RWPE1 (cell line): ENCODE data around the gene CDC123.
A peak's percentile ranks its signal among the peaks of the same experiment; 100 is the strongest.
"Not testable (repeated sequence)": the region's sequence is repeated elsewhere in the genome, so short reads cannot be mapped to it uniquely, and the experiment has no call there.

Source experiments
- CTCF ChIA-PET: fragments of 350-600 bp; sonication (Branson Sonifier 250); formaldehyde crosslinking; extraction: SDS; loops from one replicate; lab custom pipeline; 2021; lab: Yijun Ruan, JAX
- POLR2A ChIA-PET: fragments of 400-600 bp; formaldehyde crosslinking; extraction: SDS; loops from one replicate; lab custom pipeline; 2020; ENCODE audit warnings: antibody characterized with exemption; ENCODE audit not compliant: low non-redundant PET; lab: Yijun Ruan, JAX
- DNase-seq: peaks from one replicate; pipeline ENCODE4 v3.0.0; 2012; ENCODE audit warnings: low spot score
- H3K27ac ChIP-seq: fragments of 450-650 bp; 2 replicates; pipeline ENCODE4 v1.5.1; 2017
- CTCF ChIP-seq: fragments of 450-650 bp; conservative IDR thresholded peaks from 2 replicates; pipeline ENCODE4 v1.5.1; 2017; ENCODE audit warnings: low read depth, mild to moderate bottlenecking

CDC123 gene

DNA sequence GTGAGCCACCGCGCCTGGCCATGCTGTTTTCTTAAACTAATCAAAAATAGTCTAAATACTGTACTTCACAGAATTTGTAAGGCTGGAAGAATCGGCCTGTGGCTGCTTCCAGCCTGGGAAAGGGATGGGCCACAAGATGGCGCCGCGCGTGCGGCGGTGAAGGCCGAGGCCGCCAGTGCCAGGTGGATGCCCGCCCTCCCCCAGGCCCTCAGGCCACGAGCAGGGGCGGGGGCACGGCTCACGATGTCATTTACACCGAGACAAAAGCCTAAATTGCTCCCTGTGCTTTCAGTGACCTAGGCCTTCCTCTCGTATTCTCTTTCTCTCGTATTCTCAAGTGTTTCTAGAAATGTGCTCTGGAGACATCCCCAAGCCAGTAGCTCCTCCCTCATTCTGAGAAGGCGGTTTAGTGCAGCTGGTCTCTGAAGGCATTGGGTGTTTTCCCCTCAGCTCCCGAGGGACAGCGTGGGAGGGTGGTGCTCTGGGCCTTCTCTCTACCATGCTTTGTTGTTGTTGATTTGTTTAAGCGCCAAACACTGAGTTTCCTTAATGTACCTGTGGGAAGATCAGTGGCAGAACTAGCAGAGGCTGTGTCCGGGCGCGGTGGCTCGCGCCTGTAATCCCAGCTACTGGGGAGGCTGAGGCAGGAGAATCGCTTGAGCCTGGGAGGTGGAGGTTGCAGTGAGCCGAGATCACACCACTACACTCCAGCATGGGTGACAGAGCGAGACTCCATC is 68.4 kb downstream of the CDC123 start:
- POLR2A ChIA-PET: no interaction called here
- peak; percentile 93 for TF ChIP-seq CTCF
- CTCF ChIA-PET: interaction anchor here (0.6 to 3.2 kb wide), 17 partner anchors 9 to 638 kb away, joined by 3 to 19 read pairs (median 3); no protein-coding TSS in a partner anchor
- peak overlapping the region; percentile 61 for H3K27ac ChIP-seq
- DNase-seq: peak; percentile 69

- no peak for TF ChIP-seq CTCF
- ChIA-PET CTCF (no interaction called here), POLR2A (no interaction called here)
- no peak for DNase-seq
- no peak overlapping the region for H3K27ac ChIP-seq
These were observed 73.1 kb downstream of the CDC123 start for GRCh38 chr10:12269056-12269455.

- no peak for DNase-seq
- POLR2A ChIA-PET: no interaction called here
- TF ChIP-seq CTCF: no peak
- H3K27ac ChIP-seq: peak overlapping the region; percentile 76
- CTCF ChIA-PET: interaction anchor here (0.6 to 0.7 kb wide), 2 partner anchors 8 to 380 kb away, joined by 3 read pairs; no protein-coding TSS in a partner anchor
These were observed 75.2 kb downstream of the CDC123 start for GRCh38 chr10:12271210-12271540.

DNA sequence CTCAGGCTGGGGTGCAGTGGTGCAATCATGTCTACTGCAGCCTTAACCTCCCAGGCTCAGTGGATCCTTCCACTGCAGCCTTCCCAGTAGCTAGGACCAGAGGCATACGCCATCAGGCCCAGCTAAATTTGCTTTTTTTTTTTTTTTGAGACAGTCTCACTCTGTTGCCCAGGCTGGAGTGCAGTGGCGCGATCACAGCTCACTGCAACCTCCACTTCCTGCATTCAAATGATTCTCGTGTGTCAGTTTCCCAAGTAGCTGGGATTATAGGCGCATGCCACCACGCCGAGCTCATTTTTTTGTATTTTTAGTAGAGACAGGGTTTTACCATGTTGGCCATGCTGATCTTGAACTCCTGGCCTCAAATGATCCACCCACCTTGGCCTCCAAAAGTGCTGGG is 81.9 kb downstream of the CDC123 start:
- POLR2A ChIA-PET, DNase-seq, H3K27ac ChIP-seq: not testable (repeated sequence)
- CTCF ChIA-PET: interaction anchor here (0.6 to 1.1 kb wide), 2 partner anchors 11 to 80 kb away, joined by 4 read pairs; no protein-coding TSS in a partner anchor

DNA sequence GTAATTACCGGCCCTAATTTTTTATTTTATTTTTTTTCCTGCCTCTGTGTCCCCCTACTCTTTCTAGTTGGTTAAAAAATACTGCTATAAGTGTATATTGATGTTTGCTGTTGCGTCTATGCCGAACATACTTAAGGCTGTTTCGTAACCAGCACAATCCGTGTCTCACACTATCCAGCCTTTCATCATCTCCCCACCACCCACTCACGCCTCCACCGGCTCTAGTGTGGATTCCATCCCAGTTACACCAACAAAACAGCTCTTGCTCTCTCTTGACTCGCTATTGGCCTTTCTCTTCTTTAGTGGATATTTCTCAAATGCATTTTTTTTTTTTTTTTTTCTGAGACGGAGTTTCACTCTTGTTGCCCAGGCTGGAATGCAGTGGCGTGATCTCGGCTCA is 83.3 kb downstream of the CDC123 start:
- POLR2A ChIA-PET: no interaction called here
- TF ChIP-seq CTCF: no peak
- no peak overlapping the region for H3K27ac ChIP-seq
- DNase-seq: no peak
- CTCF ChIA-PET: interaction anchor here (0.6 kb wide), 1 partner anchor 8 kb away, joined by 3 read pairs; no protein-coding TSS in a partner anchor

- no peak for TF ChIP-seq CTCF
- CTCF ChIA-PET: no interaction called here
- H3K27ac ChIP-seq: no peak overlapping the region
- POLR2A ChIA-PET: no interaction called here
- no peak for DNase-seq
These were observed 91.8 kb downstream of the CDC123 start for GRCh38 chr10:12287772-12288171.

GRCh38 chr10:12297784-12298183 is 101.8 kb downstream of the CDC123 start:
- POLR2A ChIA-PET, DNase-seq, H3K27ac ChIP-seq: not testable (repeated sequence)
- CTCF ChIA-PET: interaction anchor here (0.6 kb wide), 1 partner anchor 105 kb away, joined by 3 read pairs; no protein-coding TSS in a partner anchor
